ENCODE results near the gene NPPC. TPM values are rescaled to one million over a fixed set of nuclear protein-coding genes. Genes with fewer than 3 reads are reported as not detected.

The NPPC gene
- polyA plus RNA-seq, 1 of the 3 experiments (the other 2 are of a cell fraction): not detected

- H3K4me3 ChIP-seq (ENCODE audit: low read depth in 2 of 2, low read length in 1 of 2): no peak overlapping the region
- H3K27ac ChIP-seq (ENCODE audit: low read depth in 2 of 2, low read length in 1 of 2): no peak overlapping the region
- 85% methylated on average over 16 of the region's 21 CpGs for WGBS (ENCODE audit: low lambda C conversion rate)
- H3K9me3 ChIP-seq: no peaks in the 10 kb centered on the region
- H3K9ac ChIP-seq: no peak overlapping the region
- CTCF ChIA-PET: interaction anchor here (1.3 to 14.3 kb wide), 9 partner anchors 7 to 604 kb away, joined by 3 to 214 read pairs (median 7); partner anchors contain the start of gene NPPC
- H3K79me2 ChIP-seq (ENCODE audit: insufficient read depth): no peaks in the 10 kb centered on the region
- 0 out of 2 replicates have a peak, but pooled peaks cover 4% of the 10 kb centered on the region for H3K27me3 ChIP-seq (ENCODE audit: insufficient read depth)
- no peaks in the 10 kb centered on the region for H3F3A ChIP-seq (replicated peaks; ENCODE audit: insufficient read depth)
- DNase-seq: no peak
- no peaks in the 10 kb centered on the region for H4K20me1 ChIP-seq (ENCODE audit: insufficient read depth)
- H2AFZ ChIP-seq (ENCODE audit: low read depth): no peak overlapping the region
- H3K9me2 ChIP-seq: no peaks in the 10 kb centered on the region
- no peak for TF ChIP-seq NFIC (IDR thresholded peaks at IDR 0.05; ENCODE audit: borderline replicate concordance)
- TF ChIP-seq GABPA (IDR thresholded peaks at IDR 0.05; ENCODE audit: low read depth): no peak
- no peak for TF ChIP-seq CTCF (IDR thresholded peaks at IDR 0.05)
- no peak for TF ChIP-seq JUND (IDR thresholded peaks at IDR 0.05)
- H3K4me2 ChIP-seq: no peak overlapping the region
- peaks cover 0 to 5% of the 10 kb centered on the region in 2 experiments; a peak in 1 of 4 replicates for H3K4me1 ChIP-seq (ENCODE audit: control insufficient read depth in 1 of 2, insufficient read depth in 2 of 2, low read depth in 1 of 2, low read length in 1 of 2)
- no peaks in the 10 kb centered on the region for H3K36me3 ChIP-seq (replicated peaks in 1 of 2; ENCODE audit: control insufficient read depth in 1 of 2, insufficient read depth in 2 of 2, low read length in 1 of 2)
- POLR2A ChIA-PET: no interaction called here
Measured at GRCh38 chr2:231918501-231919330, 7.5 kb downstream of the NPPC start.

- Histone ChIP-seq H3K27ac (ENCODE audit: low read depth in 2 of 2, low read length in 1 of 2) (no peak overlapping the region), H4K20me1 (ENCODE audit: insufficient read depth) (no peaks in the 10 kb centered on the region), H3K4me2 (no peak overlapping the region), H2AFZ (ENCODE audit: low read depth) (no peak overlapping the region), H3K9me2 (no peaks in the 10 kb centered on the region), H3F3A (replicated peaks; ENCODE audit: insufficient read depth) (no peaks in the 10 kb centered on the region), H3K79me2 (ENCODE audit: insufficient read depth) (no peaks in the 10 kb centered on the region), H3K9me3 (no peaks in the 10 kb centered on the region), H3K4me1 (ENCODE audit: control insufficient read depth in 1 of 2, insufficient read depth in 2 of 2, low read depth in 1 of 2, low read length in 1 of 2) (peaks cover 0 to 5% of the 10 kb centered on the region in 2 experiments; a peak in 1 of 4 replicates), H3K9ac (no peak overlapping the region), H3K27me3 (ENCODE audit: insufficient read depth) (no peaks in the 10 kb centered on the region), H3K36me3 (replicated peaks in 1 of 2; ENCODE audit: control insufficient read depth in 1 of 2, insufficient read depth in 2 of 2, low read length in 1 of 2) (no peaks in the 10 kb centered on the region), H3K4me3 (ENCODE audit: low read depth in 2 of 2, low read length in 1 of 2) (no peak overlapping the region)
- ChIA-PET CTCF (interaction anchor here (0.9 to 14.3 kb wide), 8 partner anchors 8 to 522 kb away, joined by 3 to 214 read pairs (median 7); partner anchors contain the start of gene NPPC), POLR2A (no interaction called here)
- WGBS (ENCODE audit: low lambda C conversion rate): 65% methylated on average over 8 of the region's 10 CpGs
- no peak for DNase-seq
- TF ChIP-seq USF2 (IDR thresholded peaks at IDR 0.05; ENCODE audit: borderline replicate concordance, low read depth, low read length) (no peak), ELF1 (IDR thresholded peaks at IDR 0.05) (no peak), NRF1 (IDR thresholded peaks at IDR 0.05; ENCODE audit: low read depth, low read length) (no peak), ZBTB33 (IDR thresholded peaks at IDR 0.05; ENCODE audit: borderline replicate concordance, low read depth) (no peak), RCOR1 (IDR thresholded peaks at IDR 0.05; ENCODE audit: low read length) (no peak), MAX (IDR thresholded peaks at IDR 0.05; ENCODE audit: low read depth) (no peak), FOXM1 (IDR thresholded peaks at IDR 0.05; ENCODE audit: low read depth) (no peak)
Measured at GRCh38 chr2:231917280-231918066, 8.7 kb downstream of the NPPC start.
